GM19372 (cell line): ENCODE data around the gene C12orf75.
"Not testable (repeated sequence)": the region's sequence is repeated elsewhere in the genome, so short reads cannot be mapped to it uniquely, and the experiment has no call there.

Experiments used
- ATAC-seq: cut with Tn5 transposase; IDR thresholded peaks from one replicate; pipeline ENCODE4 v1.9.1; 2021; ENCODE audit warnings: mild to moderate bottlenecking, low read depth, moderate library complexity; ENCODE audit not compliant: unreplicated experiment

Gene C12orf75

GRCh38 chr12:105330283-105330930, at the start of gene C12orf75:
Gene C12orf75, plus strand, starts transcription at chr12:105330691. Its CDS starts 201 bp downstream, at chr12:105330892.
- ATAC-seq, result peak; percentile 85

DNA sequence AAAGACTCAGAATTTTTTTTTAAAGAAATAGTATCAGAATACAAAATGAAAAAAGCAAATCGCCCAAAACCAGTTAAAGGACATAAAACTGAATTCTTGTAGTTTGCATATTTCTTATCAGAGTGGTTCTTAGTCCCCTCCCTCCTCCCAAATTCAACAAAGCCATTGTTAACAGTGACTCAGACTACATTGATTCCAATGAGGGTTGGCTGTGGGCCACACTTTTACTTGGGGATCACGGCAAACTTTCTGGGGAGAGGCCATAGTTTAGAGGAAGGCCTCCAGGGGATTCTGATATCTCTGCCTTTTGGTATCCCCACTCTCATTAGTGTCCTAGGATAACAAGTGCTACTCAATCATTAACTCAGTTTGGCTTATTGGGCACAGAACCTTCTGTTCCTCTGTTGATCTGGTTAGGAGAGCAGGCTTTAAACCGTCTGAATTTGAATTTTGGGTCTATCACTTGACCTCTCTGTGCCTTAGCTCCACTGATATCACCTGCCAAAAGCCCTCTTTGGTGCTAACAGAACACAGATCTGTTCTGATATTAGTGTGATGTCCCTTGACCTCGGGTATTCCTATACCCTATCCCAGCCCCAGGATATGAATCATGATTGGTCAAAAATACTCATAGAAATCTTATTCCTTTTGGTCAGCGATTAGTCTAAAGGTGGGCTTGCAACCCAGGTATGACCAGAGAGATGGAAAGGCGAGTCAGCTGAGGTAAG, 49.4 kb upstream of the C12orf75 start:
- no peak for ATAC-seq

GRCh38 chr12:105281694-105282049, 48.8 kb upstream of the C12orf75 start:
- no peak for ATAC-seq

- ATAC-seq, result no peak
Observed at GRCh38 chr12:105285378-105285777, 45.1 kb upstream of the C12orf75 start.

GRCh38 chr12:105287408-105287807, 43.1 kb upstream of the C12orf75 start:
- no peak for ATAC-seq

DNA sequence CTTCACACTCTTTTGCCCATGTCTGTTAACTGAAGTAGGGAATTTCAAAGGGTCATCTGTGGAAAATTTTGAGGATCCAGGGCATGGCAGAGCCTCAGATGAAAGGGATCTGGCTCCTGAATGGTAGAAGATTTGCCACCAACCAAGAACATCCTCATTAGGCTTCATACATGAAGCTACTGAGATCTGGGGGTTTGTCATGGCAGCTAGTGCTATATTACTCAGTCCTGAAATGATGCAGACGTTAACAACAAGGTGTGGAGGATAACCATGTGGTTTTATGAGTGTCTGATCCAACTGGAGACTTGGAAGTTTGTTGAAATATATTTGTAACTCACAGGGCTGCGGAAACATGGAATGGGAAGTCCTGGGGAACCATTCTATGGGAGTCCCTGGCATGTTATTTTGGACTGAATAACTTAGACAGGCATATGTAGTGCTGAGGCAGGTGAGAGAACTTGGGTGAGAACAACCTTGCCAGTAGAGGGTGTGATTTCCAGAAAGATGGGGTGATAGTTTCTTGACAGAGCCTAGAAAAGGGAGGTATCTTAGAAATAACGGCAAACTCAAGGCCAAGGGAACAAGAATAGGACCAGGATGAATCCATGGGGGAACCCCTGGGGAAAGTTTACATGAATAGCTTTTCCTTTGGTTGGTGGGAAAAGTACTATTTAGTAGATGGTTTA, 42.0 kb upstream of the C12orf75 start:
- no peak for ATAC-seq

- no peak for ATAC-seq
Observed at GRCh38 chr12:105289114-105289904, 41.2 kb upstream of the C12orf75 start.

- no peak for ATAC-seq
Observed at GRCh38 chr12:105291531-105291930, 39.0 kb upstream of the C12orf75 start.

DNA sequence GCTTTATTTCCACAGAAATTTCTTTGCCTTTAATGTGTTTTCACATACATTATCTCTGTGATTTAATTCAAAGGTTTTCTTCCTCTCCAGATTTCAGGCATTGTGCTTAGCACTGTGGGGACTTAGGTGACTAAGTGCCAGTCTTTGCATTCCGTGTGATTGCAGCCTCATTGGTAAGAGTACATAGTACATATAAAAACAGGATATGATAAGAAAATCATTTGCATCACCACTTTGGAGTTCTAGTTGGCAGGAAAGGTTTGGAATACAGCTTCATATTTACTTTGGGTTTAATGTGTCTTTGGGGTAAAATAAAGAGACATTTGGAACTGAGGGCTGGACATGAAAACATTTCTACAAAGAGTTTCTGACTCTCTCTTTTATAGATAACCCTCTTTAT, 37.8 kb upstream of the C12orf75 start:
- ATAC-seq, result no peak

DNA sequence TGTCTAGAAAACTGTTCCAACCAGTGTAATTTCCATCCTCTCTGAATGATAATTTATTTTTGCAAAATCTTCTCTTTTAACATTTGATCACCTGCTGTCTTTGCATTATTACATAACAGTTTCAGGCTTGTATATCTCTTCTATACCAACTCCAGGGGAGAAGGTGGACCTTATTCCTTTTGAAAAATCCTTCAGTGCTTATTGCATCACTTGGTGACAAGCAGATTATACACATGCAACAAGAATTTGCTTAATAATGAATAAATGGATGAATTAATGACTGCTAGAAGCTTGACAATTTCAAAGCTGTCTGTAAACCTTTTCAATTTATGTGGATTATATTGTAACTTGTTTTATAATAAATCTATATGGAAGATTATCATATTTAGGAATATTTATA, 37.3 kb upstream of the C12orf75 start:
- ATAC-seq, result no peak

- no peak for ATAC-seq
Observed at GRCh38 chr12:105294161-105294560, 36.3 kb upstream of the C12orf75 start.

DNA sequence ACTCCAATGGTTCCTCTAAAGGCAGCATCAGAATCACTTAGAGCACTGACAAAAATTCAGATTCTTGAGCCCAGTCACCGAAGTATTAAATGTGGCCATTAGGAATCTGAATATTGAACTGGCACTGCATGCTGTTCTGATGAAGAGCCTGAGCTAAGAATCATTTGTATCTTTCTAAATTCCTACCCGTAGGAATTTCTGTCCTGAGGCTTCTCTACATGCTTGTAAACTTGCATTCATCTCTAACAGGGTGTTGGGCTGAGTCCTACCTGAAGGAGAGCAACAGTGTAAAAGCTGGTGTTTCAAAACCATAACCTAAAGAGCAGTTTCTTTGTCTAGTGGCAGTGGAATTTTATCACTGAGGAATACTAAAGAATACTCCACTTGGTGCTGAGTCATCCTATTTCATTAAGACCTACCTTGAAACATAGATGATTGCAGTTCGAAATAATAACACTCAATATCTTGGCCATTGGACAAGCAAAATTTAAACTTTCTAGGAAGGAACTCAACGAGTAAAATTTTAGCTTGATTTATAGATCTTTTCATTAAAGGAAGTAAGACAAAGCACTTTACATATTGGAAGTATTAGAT, 35.5 kb upstream of the C12orf75 start:
- ATAC-seq, result no peak

GRCh38 chr12:105296116-105297089, 34.1 kb upstream of the C12orf75 start:
- ATAC-seq, result no peak

DNA sequence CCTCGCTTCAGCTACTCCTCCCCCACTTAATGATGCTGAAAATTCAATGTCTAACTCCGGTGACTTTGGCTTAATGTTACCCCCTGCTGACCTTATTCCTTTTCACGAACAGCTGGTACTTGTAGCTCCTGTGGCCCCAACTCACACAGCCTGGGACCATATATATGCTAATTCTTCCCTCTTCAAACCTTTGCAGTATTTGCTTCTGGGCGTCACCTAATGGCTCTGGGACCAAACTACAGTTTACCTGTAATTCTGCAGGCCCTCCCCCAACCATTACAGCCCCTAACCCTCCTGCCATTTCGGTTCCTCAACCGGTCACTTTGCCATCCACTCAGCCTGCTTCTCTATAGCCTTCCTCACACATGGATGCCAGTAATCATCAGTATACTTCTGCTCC, 29.6 kb upstream of the C12orf75 start:
- no peak for ATAC-seq

- no peak for ATAC-seq
Observed at GRCh38 chr12:105301696-105302095, 28.8 kb upstream of the C12orf75 start.

DNA sequence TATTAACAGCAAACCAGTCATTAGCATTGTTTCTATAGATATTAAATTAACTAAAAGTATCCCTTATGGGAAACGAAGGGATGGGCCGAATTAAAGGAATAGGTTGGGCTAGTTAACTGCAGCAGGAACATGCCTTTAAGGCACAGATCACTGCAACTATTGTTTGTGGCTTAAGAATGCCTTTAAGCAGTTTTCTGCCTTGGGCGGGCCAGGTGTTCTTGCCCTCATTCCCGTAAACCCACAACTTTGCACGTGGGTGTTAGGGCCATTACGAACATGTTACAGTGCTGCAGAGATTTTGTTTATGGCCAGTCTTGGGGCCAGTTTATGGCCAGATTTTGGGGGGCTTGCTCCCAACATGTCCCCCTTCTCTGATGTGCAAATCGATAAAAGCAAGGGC, 27.5 kb upstream of the C12orf75 start:
- not testable (repeated sequence) for ATAC-seq

DNA sequence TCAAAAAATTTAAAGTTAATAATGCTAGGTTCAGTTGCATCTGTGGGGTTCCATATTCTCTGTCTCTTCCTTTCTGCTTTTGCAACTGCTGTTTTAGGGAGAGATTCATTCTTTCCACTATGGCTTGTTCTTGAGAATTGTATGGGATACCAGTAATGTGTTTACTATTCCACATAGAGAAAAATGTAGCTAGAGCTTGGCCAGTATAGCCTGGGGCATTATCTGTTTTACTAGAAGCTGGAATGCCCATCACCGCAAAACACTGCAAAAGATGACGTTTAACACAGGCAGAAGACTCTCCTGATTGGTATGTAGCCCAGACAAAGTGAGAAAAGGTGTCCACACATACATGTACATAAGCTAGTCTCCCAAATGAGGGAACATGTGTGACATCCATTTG, 25.9 kb upstream of the C12orf75 start:
- not testable (repeated sequence) for ATAC-seq

GRCh38 chr12:105307601-105308314, 22.7 kb upstream of the C12orf75 start:
- not testable (repeated sequence) for ATAC-seq

GRCh38 chr12:105308839-105309238, 21.7 kb upstream of the C12orf75 start:
- not testable (repeated sequence) for ATAC-seq
